Measurements from ENCODE around the gene IKZF5. TPM values are rescaled to one million over a fixed set of nuclear protein-coding genes. Genes with fewer than 3 reads are reported as not detected.
A peak's percentile ranks its signal among the peaks of the same experiment; 100 is the strongest.

Gene IKZF5
- total RNA-seq, 2 donors from 2014 or later = 8.5 to 14.5 TPM

DNA sequence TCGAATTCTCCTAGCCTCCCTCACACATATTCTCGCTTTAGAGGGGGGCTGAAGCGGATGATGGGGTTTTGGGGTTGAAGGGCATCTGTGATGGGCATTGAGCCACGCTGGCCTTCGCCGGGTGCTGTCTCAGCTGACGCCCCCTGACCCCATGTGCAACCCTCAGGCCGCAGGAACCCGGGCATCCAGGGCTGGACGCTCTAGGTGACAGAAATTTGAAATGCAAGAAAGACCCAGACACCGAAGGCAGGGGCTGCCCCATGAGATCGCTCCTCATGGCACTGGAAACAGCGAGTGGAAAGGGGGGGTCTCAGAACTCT lies 53.9 kb downstream of the IKZF5 start:
- Histone ChIP-seq H3K4me1 (ENCODE audit: control insufficient read depth in 1 of 2, low read depth in 2 of 2) (peaks cover 22 to 23% of the 10 kb centered on the region in 2 donors), H3K36me3 (no peaks in the 10 kb centered on the region), H3K27ac (no peak overlapping the region), H3K27me3 (replicated peaks; ENCODE audit: insufficient read depth) (no peaks in the 10 kb centered on the region), H3K4me3 (peak overlapping the region; percentile 87), H3K9me3 (no peaks in the 10 kb centered on the region)
- ATAC-seq (ENCODE audit: insufficient number of reproducible peaks, low FRiP score, low read depth) = no peak
- TF ChIP-seq, protein P1, sequence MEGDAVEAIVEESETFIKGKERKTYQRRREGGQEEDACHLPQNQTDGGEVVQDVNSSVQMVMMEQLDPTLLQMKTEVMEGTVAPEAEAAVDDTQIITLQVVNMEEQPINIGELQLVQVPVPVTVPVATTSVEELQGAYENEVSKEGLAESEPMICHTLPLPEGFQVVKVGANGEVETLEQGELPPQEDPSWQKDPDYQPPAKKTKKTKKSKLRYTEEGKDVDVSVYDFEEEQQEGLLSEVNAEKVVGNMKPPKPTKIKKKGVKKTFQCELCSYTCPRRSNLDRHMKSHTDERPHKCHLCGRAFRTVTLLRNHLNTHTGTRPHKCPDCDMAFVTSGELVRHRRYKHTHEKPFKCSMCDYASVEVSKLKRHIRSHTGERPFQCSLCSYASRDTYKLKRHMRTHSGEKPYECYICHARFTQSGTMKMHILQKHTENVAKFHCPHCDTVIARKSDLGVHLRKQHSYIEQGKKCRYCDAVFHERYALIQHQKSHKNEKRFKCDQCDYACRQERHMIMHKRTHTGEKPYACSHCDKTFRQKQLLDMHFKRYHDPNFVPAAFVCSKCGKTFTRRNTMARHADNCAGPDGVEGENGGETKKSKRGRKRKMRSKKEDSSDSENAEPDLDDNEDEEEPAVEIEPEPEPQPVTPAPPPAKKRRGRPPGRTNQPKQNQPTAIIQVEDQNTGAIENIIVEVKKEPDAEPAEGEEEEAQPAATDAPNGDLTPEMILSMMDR (IDR thresholded peaks at IDR 0.05) = no peak
- no peak for DNase-seq (ENCODE audit: low spot score)

GRCh38 chr10:122953902-122954730 lies 54.5 kb downstream of the IKZF5 start, which contains the start of gene C10orf88:
TSS of gene C10orf88 (minus strand) at chr10:122954227. CDS start at chr10:122954178, 49 bp downstream.
- no peaks in the 10 kb centered on the region for H3K9me3 ChIP-seq
- H3K4me1 ChIP-seq (ENCODE audit: control insufficient read depth in 1 of 2, low read depth in 2 of 2) = peaks cover 22 to 23% of the 10 kb centered on the region in 2 donors
- ATAC-seq (ENCODE audit: insufficient number of reproducible peaks, low FRiP score, low read depth) (peak; percentile 96), DNase-seq (ENCODE audit: low spot score) (peak; percentile 93)
- H3K36me3 ChIP-seq = no peaks in the 10 kb centered on the region
- peak within 1 kb of the TSS; percentile 87 for H3K4me3 ChIP-seq
- TF ChIP-seq, protein P1 (IDR thresholded peaks at IDR 0.05) = no peak
- no peaks in the 10 kb centered on the region for H3K27me3 ChIP-seq (replicated peaks; ENCODE audit: insufficient read depth)
- H3K27ac ChIP-seq = peak within 1 kb of the TSS; percentile 46 to 49

DNA sequence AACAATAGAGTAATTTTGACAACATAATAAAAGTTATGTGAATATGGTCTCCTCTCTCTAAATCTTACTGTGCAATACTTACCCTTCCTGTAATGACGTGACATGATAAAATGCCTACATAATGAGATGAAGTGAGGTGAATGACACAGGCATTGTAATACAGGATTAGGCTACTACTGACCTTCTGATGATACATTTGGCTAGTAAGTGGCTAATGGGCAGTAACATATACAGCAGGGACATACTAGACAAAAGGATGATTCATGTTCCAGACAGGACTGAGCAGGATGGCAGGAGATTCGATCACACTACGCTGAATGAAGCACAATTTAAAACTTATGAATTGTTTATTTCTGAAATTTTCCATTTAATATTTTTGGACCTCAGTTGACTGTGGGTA lies 59.3 kb downstream of the IKZF5 start:
- ATAC-seq (ENCODE audit: insufficient number of reproducible peaks, low FRiP score, low read depth) (no peak), DNase-seq (ENCODE audit: low spot score) (no peak)
- Histone ChIP-seq H3K27me3 (replicated peaks; ENCODE audit: insufficient read depth) (no peaks in the 10 kb centered on the region), H3K4me1 (ENCODE audit: control insufficient read depth in 1 of 2, low read depth in 2 of 2) (peaks cover 17 to 18% of the 10 kb centered on the region in 2 donors), H3K27ac (no peak overlapping the region), H3K4me3 (no peak overlapping the region), H3K9me3 (no peaks in the 10 kb centered on the region), H3K36me3 (peaks cover 5% of the 10 kb centered on the region)
- TF ChIP-seq, protein P1 (IDR thresholded peaks at IDR 0.05) = no peak

Other genes starting within 250 kb of the IKZF5 start
- gene CUZD1, start 162.9 kb downstream of the IKZF5 start, total RNA-seq = not detected
- gene FAM24B, start 129.2 kb downstream of the IKZF5 start, total RNA-seq = 1 to 10 TPM; 4.8 to 9.1 TPM
- not detected for gene FAM24A, start 98.2 kb downstream of the IKZF5 start, total RNA-seq
- 10 to 100 TPM in 1 of 2 donors, 1 to 10 TPM in 1; 3.0 to 51.0 TPM for gene C10orf88, start 54.6 kb downstream of the IKZF5 start, total RNA-seq
- 1 to 10 TPM in 1 of 2 donors, under 1 TPM in 1; 0.95 to 1.1 TPM for gene PSTK, start 28.4 kb downstream of the IKZF5 start, total RNA-seq
- gene ACADSB, start 211 bp upstream of the IKZF5 start, total RNA-seq = 10 to 100 TPM; 11.8 to 14.7 TPM
- gene HMX3, start 127.2 kb upstream of the IKZF5 start, total RNA-seq = not detected
- gene HMX2, start 139.3 kb upstream of the IKZF5 start, total RNA-seq = not detected
- gene BUB3, start 145.6 kb upstream of the IKZF5 start, total RNA-seq = 10 to 100 TPM; 64.2 to 77.9 TPM